Stimulated activated CD4-positive, alpha-beta T cell treated with anti-CD3 and anti-CD28 coated beads, Interleukin-15, amount 100 ng/mL, for 1 hour (primary cell): ENCODE results near the gene PDC.

Source experiments
- DNase-seq, 2 donors: peaks; one replicate each; pipeline ENCODE4 v3.0.0-alpha.2; 2020; ENCODE audit warnings: low read depth in 1 of 2, low spot score in 1 of 2

Gene PDC

DNA sequence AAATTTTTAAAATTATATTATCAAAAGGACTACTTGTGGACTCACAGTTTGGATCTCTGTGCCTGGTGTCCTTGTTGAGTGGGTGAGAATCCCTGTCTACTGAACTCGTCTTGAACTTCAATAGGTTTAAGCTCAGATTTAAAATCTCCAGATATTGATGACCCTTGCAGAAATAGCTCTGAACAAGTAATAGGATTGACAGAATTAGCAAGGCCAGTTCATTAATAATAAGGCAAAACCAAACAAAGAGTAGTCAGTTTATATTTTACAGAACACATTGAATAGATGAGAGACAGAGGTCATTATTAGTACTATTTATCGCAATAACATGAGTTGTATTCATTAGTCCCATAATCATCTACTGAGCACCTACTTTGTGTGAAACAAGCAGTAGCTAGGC, at the start of gene PDC:
PDC (minus strand) TSS at position 101 of the 400 bp plus-strand sequence. CDS start 11,655 bp downstream, outside the sequence.
- no peak for DNase-seq

DNA sequence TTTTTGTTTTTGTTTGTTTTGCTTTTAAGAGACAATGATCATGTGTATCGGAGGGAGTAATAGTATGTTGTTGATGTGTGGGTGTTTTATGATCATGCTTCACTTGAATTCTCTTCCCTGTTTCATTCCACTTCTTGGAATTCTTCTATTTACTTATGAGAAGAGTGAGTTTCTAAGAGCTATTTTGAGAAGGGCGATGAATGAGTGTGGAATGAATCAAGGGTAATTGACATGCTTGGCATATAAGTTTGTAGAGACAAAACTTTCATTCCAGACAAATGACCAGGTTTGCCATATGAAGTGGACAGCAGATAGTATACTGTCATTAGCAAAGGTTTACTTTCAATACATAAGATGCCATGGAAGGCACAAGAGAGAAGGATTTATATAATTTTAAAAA, 42.3 kb upstream of the PDC start:
- no peak for DNase-seq

DNA sequence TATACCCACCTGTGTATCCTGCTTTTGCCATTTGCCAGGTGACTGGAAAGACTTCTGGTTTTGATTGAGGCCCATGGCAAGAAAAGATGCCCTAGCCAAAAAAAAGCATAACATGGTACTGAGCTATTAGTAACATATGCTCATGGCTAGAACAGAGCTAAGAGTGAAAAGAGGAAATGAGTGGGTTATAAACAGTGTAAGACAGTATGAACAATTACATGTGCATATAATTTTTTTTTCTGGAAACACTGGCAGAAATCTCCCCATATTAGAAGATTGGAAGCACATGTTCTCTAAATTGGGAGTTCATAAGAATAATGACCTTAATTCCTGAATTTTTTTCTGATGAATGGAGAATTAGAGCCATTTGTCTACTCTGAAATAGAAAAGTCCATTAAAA, 41.2 kb upstream of the PDC start:
- DNase-seq, result no peak

GRCh38 chr1:186500804-186501203, 39.9 kb upstream of the PDC start:
- no peak for DNase-seq

- DNase-seq, result no peak
Observed at GRCh38 chr1:186499571-186499970, 38.7 kb upstream of the PDC start.

DNA sequence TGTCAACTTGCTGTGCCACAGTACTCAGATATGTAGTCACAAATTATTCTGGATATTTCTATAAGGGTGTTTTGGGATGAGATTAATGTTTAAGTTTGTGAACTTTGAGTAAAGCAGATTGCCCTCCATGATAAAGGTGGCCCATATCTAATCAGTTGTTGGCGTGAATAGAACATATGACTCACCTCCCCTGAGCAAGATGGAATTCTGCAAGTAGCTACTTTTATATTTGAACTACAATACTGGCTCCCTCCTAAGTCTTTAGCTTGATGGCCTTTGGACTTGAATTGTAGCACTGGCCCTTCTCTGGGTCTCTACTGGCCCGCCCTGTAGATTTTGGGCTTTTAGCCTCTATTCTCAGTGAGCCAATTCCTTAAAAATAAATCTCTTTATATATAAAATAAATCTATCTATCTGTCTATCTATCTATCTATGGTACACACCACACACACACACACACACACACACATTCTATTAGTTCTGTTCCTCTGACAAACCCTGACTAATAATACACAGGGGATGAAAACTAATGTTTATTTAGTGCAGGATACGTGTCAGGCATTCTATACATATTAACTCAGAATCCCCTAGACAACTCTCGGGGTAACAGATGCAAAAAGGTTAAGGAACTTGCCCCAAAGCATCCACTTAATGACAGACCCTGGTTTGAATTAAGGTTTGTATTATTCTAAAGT, 37.9 kb upstream of the PDC start:
- DNase-seq, result no peak

DNA sequence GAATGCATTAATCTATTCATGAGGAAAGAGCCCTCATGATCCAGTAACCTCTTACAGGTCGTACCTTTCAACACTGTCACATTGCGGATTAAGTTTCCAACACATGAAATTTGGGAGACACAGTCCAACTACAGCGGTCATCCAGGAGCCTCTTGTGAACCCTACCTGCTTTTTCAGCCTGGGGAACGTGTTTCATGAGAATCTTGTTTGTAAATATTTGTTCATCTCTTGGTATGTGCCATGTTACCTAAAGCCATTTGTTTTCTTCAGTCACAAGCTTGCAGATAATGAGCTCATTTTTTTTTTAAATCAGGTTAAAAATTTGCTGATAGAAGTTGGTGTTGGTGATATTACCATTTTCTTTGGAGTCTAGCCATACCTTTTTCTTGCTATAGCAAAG, 37.2 kb upstream of the PDC start:
- no peak for DNase-seq

DNA sequence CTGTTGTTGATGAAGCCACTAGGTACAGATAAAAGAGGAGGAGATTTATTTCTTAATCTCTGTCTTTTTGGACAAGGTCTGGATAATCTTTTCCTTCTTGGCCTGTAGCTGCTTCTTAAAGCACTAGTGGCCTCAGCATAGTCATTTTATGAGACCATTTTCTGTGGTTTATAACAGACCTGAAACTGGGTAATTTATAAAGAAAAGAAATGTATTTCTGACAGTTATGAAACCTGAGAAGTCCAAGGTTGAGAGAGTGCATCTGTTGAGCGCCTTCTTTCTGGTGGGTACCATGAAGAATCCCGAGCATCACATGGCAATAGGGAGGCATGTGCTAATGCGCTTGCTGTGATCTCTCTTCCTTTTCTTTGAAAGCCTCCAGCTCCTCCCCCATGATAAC, 36.7 kb upstream of the PDC start:
- no peak for DNase-seq

DNA sequence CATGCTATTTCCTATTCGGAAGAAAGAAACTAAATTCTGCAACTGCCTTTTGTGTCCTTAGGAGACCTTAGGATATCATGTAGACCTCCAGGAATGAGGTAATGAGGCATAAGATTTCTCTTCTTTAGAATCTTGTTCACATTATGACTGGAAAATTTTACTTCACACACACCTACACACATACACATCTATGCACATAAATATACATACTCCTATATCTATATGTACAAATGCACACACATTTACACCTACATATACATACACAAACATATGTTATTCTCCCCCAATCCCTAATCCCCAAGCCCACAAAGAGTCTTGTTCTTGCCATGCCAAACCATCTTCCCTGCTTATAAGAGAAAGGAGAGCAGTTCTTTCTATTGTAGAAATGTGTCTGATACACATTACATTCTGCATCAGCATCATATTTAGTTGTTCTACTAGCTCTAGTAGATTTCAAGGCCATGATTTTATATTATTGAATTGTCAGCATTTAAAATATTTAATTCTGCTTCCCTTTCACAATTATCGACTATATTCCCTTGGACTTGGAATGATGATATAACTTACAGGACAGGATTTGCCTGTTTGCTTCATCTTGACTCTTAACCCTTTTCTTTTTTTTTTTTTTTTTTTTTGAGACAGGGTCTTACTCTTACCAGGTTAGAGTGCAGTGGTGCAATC, 35.4 kb upstream of the PDC start:
- DNase-seq, result no peak

DNA sequence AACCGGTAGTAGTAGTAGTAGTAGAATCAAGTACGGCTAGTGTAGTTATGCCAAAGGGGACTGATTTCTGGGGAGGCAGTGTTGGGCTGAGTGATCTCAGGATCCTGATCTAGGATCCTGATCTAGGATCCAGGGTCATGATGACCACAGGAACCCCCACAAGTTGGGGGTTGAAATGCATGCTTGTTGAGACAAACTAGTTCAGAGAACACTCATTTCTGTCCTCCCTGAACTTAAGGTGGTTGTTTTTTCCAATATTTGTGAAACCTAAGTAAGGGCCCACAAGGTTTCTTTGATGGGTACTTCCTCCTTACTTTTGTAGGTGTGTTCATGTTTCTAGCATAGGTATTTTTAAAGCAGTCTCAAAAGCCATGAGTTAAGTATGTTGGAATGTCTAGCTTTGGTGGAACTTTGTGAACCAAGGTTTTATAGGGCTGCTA, 33.9 kb upstream of the PDC start:
- DNase-seq, result no peak

DNA sequence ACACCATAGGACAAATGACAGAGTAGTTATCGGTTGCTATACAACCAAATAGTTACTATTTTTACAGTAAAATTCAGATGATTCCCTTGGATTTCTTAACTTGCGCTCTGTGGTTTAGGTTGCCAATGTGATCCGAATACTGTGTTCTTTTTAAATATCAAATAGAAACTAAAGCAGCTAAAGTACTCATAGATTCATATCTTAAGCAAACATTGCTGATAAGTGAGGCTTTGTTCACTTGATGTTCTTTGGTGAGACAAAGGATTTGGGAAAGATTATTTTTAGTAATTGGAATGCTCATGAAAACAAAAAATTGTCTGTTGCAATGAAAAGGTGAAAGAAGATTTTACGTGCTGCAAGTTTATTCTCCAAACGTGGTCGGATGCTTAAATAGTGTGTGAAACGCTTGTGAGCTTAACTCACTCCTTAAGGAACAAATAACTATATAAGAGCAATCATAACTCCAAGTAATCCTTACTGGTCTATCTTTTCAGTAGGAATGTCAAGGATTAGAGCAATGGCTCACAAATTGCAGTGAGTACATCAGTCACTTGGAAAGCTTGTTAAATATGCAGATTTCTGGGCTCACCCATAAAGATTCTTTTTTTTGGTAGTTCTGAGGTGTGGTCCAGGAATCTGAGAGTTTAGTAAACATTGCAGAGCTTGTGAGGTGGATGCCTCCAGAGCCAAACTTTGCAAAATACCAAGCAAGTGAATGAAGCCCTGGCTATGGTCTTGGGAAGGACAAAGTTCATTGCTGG, 31.8 kb upstream of the PDC start:
- no peak for DNase-seq

- DNase-seq, result no peak
Observed at GRCh38 chr1:186491336-186491735, 30.4 kb upstream of the PDC start.

DNA sequence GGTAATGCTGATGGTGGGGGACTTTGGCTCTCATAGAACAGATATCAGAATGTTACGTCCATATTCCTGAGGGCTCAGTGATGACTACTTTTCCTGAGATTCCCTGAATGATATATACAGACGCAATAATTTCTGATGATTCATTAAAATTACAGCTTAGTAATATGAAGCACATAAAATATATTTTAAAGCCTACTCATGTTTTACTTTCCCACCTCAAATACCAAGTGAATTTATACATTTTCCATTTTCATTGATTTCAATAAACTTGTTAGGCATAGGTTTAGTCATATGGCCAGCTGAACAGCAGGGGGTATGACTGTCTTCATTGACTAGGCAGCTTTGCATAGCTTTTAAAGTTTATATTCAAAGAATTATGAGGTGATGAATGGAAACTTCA, 26.2 kb upstream of the PDC start:
- no peak for DNase-seq

DNA sequence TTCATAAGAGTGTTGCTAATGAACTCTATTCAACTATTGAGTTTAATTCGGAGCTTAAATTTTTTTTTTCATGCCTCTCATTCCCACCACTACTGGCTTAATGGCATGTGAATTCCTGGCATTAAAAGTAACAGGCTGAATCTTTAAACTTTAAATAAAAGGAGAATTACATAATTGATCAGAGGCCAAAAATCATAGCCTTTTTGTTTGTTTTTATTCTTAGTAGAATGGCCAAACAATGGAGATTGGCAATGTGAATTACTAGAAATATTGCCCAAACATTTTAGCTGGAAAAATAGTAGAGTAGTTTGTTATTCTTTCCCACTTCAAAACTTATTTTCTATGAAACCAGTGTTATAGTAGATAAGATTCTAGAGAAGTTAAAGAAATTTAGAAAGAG, 25.1 kb upstream of the PDC start:
- DNase-seq, result no peak

DNA sequence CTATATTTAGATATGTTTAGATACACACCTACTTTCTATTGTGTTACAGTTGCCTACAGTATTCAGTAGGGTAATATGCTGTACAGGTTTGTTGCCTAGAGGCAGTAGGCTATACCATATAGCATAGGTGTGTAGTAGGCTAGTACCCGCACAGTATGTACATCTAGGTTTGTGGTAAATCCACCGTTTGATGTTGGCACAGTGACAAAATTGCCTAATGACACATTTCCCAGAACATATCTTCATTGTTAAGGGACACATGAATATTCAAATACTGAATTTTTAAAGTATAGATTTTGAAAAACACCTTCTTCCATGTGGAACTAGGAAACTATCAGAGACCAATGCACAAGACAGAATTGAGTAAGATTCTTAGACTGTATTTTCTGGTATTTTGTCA, 22.6 kb upstream of the PDC start:
- no peak for DNase-seq

- no peak for DNase-seq
Observed at GRCh38 chr1:186482661-186483255, 21.8 kb upstream of the PDC start.

DNA sequence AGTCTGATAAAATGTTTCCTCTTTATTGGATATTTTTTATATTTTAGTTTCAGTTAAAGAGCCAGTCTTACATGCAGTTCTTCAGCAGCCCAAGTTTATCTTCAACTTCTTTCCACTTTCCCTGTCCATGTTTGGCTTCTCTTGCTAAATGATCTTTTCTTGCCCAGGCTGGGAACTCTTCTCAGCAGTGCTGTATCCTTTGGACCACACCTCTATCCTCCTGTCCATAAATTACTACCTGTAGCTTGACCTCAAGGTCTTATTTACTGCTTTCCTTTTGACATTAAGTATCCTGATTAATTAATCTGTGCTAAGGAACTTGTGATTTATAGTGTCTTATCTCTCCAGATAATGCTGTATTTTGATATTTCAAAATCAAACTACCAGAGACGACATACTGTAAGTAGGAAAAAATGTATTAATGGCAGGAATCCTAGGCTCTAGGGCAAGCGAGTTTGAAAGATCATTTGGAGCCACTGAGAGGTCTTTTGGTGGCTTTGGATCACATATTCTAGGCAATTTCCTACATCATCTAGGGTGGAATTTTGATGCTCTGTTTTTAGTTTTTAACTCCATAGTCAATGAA, 20.5 kb upstream of the PDC start:
- DNase-seq, result no peak

DNA sequence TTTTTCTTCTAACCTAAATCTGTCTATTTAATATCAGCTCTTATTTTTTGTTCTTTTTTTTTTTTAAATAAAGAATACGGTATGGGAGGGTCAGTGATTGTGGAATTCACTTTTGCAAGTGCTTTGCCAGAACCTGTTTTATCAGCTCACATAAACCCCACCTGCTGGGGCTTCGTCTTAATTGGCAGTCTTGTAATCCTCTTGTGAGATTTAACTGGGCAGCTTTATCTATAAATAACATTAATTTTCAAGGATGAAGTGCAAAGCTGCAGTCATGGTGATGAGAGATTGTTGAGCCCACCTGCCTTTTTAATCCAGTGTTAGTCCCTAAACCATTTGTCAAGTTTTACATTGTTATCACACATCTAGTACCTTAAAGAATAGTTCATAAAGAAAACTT, 18.2 kb upstream of the PDC start:
- DNase-seq, result no peak

- DNase-seq, result no peak
Observed at GRCh38 chr1:186476264-186477040, 15.5 kb upstream of the PDC start.

DNA sequence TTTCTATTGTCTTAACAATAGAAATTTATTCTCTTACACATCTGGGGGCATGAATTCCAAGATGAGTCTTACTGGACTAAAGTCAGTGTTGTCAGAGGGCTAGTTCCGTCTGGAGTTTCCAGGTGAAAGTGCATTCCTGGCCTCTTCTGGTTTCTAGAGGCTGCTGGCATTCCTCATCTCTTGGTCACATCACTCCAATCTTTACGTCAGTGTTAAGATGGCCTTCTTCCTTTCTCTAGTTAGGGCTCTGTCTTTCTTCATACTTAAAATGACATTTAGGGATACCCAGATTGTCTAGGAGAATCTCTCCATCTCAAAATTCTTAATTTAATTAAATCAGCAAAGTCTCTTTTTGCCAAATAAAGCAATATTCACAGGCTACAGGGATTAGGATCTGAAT, 13.3 kb upstream of the PDC start:
- DNase-seq, result no peak

- no peak for DNase-seq
Observed at GRCh38 chr1:186473047-186473446, 12.1 kb upstream of the PDC start.
